NB4 (cell line): ENCODE results near the gene DCTPP1.
A peak's percentile ranks its signal among the peaks of the same experiment; 100 is the strongest.
"Not testable (repeated sequence)": the region's sequence is repeated elsewhere in the genome, so short reads cannot be mapped to it uniquely, and the experiment has no call there.

Experiments used
- DNase-seq: peaks from one replicate; pipeline ENCODE4 v3.0.0; 2010; ENCODE audit warnings: low read depth
- H3K4me3 ChIP-seq: one replicate; pipeline ENCODE4 v1.5.1; 2011; ENCODE audit warnings: mild to moderate bottlenecking, low read depth, low read length, moderate library complexity
- MYC ChIP-seq: IDR thresholded peaks from 2 replicates; pipeline ENCODE4 v1.6.1; 2011; ENCODE audit warnings: low read depth, low read length
- POLR2A ChIP-seq: IDR thresholded peaks from 2 replicates; pipeline ENCODE4 v1.6.1; 2011; ENCODE audit warnings: mild to moderate bottlenecking; ENCODE audit not compliant: insufficient read length; ENCODE audit errors: extremely low read depth
- TF ChIP-seq, protein P1 (sequence below): IDR thresholded peaks from one replicate; pipeline ENCODE4 v1.5.1; 2012; ENCODE audit warnings: low read depth, low read length
- TF ChIP-seq, protein P2 (sequence below): IDR thresholded peaks from 2 replicates; pipeline ENCODE4 v1.6.1; 2011; ENCODE audit warnings: low read depth, low read length

The DCTPP1 gene

DNA sequence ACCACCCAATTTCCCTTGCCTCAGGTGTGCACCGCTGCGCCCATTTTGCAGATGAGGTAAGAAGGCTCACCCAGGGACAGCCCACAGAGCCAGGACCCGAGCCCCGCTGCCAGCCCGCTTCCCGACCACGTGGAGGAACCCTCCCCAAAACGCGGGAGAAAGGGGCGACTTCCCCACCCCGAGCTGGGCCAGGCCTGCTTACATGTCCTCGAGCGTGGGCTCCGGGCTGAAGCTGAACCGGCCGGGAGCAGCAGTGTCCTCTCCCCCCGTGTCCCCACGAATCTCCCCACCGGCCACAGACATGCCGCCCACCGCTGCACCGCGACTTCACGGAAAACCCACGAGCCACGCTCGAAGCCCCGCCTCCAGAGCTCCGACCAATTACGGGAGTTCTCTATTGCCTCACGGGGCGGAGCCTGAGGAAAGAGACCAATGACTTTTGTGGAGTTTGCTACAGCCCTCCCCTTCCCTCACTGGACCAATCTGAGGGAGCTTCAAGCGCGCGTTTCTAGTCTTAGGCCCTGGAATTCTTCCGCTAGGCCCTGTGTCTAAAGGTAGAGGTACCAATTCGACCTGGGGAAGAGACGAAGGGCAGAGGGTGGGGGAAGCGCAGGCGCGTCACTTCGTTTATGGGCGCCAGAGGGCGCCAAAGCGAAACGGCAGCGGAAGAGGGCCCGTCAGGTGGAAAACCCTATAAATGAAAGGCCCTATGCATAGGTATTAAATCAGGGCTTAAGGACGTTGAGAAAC lies at the start of gene DCTPP1:
Gene DCTPP1, minus strand, starts transcription at position 353 of the 750 bp plus-strand sequence. Its CDS starts 50 bp downstream, at position 303.
- peak; percentile 99 for DNase-seq
- H3K4me3 ChIP-seq = peak within 1 kb of the TSS; percentile 99
- peak; percentile 83; the same call in 1 of the 2 replicates for TF ChIP-seq MYC
- TF ChIP-seq, protein P1, sequence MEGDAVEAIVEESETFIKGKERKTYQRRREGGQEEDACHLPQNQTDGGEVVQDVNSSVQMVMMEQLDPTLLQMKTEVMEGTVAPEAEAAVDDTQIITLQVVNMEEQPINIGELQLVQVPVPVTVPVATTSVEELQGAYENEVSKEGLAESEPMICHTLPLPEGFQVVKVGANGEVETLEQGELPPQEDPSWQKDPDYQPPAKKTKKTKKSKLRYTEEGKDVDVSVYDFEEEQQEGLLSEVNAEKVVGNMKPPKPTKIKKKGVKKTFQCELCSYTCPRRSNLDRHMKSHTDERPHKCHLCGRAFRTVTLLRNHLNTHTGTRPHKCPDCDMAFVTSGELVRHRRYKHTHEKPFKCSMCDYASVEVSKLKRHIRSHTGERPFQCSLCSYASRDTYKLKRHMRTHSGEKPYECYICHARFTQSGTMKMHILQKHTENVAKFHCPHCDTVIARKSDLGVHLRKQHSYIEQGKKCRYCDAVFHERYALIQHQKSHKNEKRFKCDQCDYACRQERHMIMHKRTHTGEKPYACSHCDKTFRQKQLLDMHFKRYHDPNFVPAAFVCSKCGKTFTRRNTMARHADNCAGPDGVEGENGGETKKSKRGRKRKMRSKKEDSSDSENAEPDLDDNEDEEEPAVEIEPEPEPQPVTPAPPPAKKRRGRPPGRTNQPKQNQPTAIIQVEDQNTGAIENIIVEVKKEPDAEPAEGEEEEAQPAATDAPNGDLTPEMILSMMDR = peak; percentile 77
- peak; percentile 51 for TF ChIP-seq POLR2A
- TF ChIP-seq, protein P2, sequence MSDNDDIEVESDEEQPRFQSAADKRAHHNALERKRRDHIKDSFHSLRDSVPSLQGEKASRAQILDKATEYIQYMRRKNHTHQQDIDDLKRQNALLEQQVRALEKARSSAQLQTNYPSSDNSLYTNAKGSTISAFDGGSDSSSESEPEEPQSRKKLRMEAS = peak; percentile 43; the same call in 1 of the 2 replicates

GRCh38 chr16:30478766-30479478 lies 49.1 kb upstream of the DCTPP1 start:
- DNase-seq = no peak

GRCh38 chr16:30477773-30478172 lies 47.9 kb upstream of the DCTPP1 start:
- not testable (repeated sequence) for DNase-seq, H3K4me3 ChIP-seq

More at GRCh38 chr16:30478766-30479478, 49.1 kb upstream of the DCTPP1 start:
- TF ChIP-seq POLR2A (no peak), MYC (no peak)
- TF ChIP-seq, protein P2 = no peak
- TF ChIP-seq, protein P1 = no peak
- no peak overlapping the region for H3K4me3 ChIP-seq

GRCh38 chr16:30476991-30477390 lies 47.2 kb upstream of the DCTPP1 start:
- TF ChIP-seq, protein P2 = no peak
- TF ChIP-seq POLR2A = no peak
- TF ChIP-seq, protein P1 = no peak
- no peak for TF ChIP-seq MYC
- H3K4me3 ChIP-seq = no peak overlapping the region
- DNase-seq = no peak

DNA sequence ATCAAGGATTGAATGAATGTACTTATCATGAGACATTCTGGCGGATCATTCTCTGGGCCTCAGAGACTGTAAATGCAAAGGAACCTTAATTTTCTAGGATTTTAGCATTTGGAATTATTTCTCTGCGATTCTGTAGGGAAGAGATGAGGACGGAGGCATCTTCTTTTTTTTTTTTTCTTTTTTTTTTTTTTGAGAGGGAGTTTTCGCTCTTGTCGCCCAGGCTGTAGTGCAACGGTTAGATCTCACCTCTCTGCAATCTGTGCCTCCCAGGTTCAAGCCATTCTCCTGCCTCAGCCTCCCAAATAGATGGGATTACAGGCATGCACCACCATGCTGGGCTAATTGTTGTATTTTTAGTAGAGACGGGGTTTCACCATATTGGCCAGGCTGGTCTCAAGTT lies 44.9 kb upstream of the DCTPP1 start:
- TF ChIP-seq, protein P2 = no peak
- TF ChIP-seq, protein P1 = no peak
- TF ChIP-seq MYC = no peak
- no peak for TF ChIP-seq POLR2A
- no peak overlapping the region for H3K4me3 ChIP-seq
- DNase-seq = no peak

- no peak for DNase-seq
- TF ChIP-seq, protein P1 = no peak
- H3K4me3 ChIP-seq = no peak overlapping the region
Measured at GRCh38 chr16:30474074-30474452, 44.2 kb upstream of the DCTPP1 start.
